ENCODE results near the gene CTCF. TPM values are rescaled to one million over a fixed set of nuclear protein-coding genes. Genes with fewer than 3 reads are reported as not detected.

CTCF gene
- total and polyA plus RNA-seq, 10 of the 15 experiments (the other 5 are each of a cell fraction or from before 2014, with no cell fraction given): 9.1 to 55.0 (median 41.8) TPM

GRCh38 chr16:67571981-67572431 is 9.7 kb downstream of the CTCF start:
- H3K4me3 ChIP-seq: no peak overlapping the region
- H3K27ac ChIP-seq (ENCODE audit: control insufficient read depth, insufficient read depth): no peak overlapping the region
- DNase-seq (ENCODE audit: low read depth, low spot score) (no peak), ATAC-seq (no peak), FAIRE-seq (no peak)
- H3K27me3 ChIP-seq (replicated peaks in 1 of 2; ENCODE audit: control insufficient read depth in 2 of 2, insufficient read depth in 2 of 2, low read length in 1 of 2): no peaks in the 10 kb centered on the region
- RAD21 ChIA-PET (ENCODE audit: unreplicated experiment): no interaction called here
- intact Hi-C loops (cut with micrococcal nuclease; ENCODE audit: unreplicated experiment) (no loop called here), in situ Hi-C loops (cut with MboI) (no loop called here)
- BruUV-seq (replicated peaks): no TSS peak
- no peaks in the 10 kb centered on the region for H4K20me1 ChIP-seq (ENCODE audit: control insufficient read depth, insufficient read depth)
- POLR2A ChIA-PET: no interaction called here
- H3K4me1 ChIP-seq (ENCODE audit: control insufficient read depth, insufficient read depth, low read length): peaks cover 3% of the 10 kb centered on the region; the same call in 1 of the 2 replicates
- H3K79me2 ChIP-seq (ENCODE audit: control insufficient read depth, insufficient read depth, low read length): peaks cover 43% of the 10 kb centered on the region
- peaks cover 5 to 13% of the 10 kb centered on the region in 2 experiments for H3K36me3 ChIP-seq (ENCODE audit: control insufficient read depth in 2 of 2, insufficient read depth in 2 of 2, low read length in 1 of 2)
- H3K4me2 ChIP-seq (ENCODE audit: control insufficient read depth, insufficient read depth): no peak overlapping the region
- H2AFZ ChIP-seq (ENCODE audit: control insufficient read depth, low read depth, low read length): no peak overlapping the region
- CTCF ChIA-PET: interaction anchor here (0.8 to 1.8 kb wide), 3 partner anchors 8 to 78 kb away, joined by 3 to 6 read pairs (median 6); partner anchors contain the start of gene CARMIL2
- H3K9me3 ChIP-seq (replicated peaks; ENCODE audit: control insufficient read depth, insufficient read depth, low read length): no peaks in the 10 kb centered on the region; the same call in 2 of the 3 replicates
- H3K9ac ChIP-seq (ENCODE audit: control insufficient read depth, insufficient read depth, low read length): no peak overlapping the region
- 80% methylated on average over 4 of the region's 4 CpGs for WGBS (ENCODE audit: insufficient coverage, insufficient replicate concordance, low lambda C conversion rate, missing lambda C conversion rate)
- TF ChIP-seq TCF12 (IDR thresholded peaks at IDR 0.05; ENCODE audit: low read depth, low read length) (no peak), RUNX3 (IDR thresholded peaks at IDR 0.05; ENCODE audit: low read length) (no peak), YY1 (IDR thresholded peaks at IDR 0.05; ENCODE audit: low read depth, low read length) (no peak), MEF2A (IDR thresholded peaks at IDR 0.05; ENCODE audit: insufficient read depth, low read depth, low read length) (no peak), LARP7 (IDR thresholded peaks at IDR 0.05) (no peak), POLR2A (IDR thresholded peaks at IDR 0.05; ENCODE audit: low read depth, low read length) (no peak), MAX (IDR thresholded peaks at IDR 0.05; ENCODE audit: low read depth, low read length) (no peak), PAX8 (IDR thresholded peaks at IDR 0.05) (no peak), YBX1 (IDR thresholded peaks at IDR 0.05) (no peak), IKZF1 (conservative IDR thresholded peaks at IDR 0.05) (no peak), NR2C1 (IDR thresholded peaks at IDR 0.05) (no peak), CBX3 (IDR thresholded peaks at IDR 0.05; ENCODE audit: borderline replicate concordance, low read depth) (no peak), ETV6 (conservative IDR thresholded peaks at IDR 0.05 in 1 of 2, IDR thresholded peaks at IDR 0.05 in 1 of 2; ENCODE audit: borderline replicate concordance in 1 of 2, low read depth in 1 of 2) (no peak), ASH2L (IDR thresholded peaks at IDR 0.05; ENCODE audit: borderline replicate concordance, low read depth) (no peak), HDAC2 (IDR thresholded peaks at IDR 0.05) (no peak), RBBP5 (conservative IDR thresholded peaks at IDR 0.05) (no peak), SREBF2 (IDR thresholded peaks at IDR 0.05; ENCODE audit: low read length) (no peak)
- TF ChIP-seq, protein P1, sequence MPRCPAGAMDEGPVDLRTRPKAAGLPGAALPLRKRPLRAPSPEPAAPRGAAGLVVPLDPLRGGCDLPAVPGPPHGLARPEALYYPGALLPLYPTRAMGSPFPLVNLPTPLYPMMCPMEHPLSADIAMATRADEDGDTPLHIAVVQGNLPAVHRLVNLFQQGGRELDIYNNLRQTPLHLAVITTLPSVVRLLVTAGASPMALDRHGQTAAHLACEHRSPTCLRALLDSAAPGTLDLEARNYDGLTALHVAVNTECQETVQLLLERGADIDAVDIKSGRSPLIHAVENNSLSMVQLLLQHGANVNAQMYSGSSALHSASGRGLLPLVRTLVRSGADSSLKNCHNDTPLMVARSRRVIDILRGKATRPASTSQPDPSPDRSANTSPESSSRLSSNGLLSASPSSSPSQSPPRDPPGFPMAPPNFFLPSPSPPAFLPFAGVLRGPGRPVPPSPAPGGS (IDR thresholded peaks at IDR 0.05; ENCODE audit: borderline replicate concordance, insufficient read depth, low read depth, low read length, poor library complexity, severe bottlenecking): no peak
- TF ChIP-seq, protein P2, sequence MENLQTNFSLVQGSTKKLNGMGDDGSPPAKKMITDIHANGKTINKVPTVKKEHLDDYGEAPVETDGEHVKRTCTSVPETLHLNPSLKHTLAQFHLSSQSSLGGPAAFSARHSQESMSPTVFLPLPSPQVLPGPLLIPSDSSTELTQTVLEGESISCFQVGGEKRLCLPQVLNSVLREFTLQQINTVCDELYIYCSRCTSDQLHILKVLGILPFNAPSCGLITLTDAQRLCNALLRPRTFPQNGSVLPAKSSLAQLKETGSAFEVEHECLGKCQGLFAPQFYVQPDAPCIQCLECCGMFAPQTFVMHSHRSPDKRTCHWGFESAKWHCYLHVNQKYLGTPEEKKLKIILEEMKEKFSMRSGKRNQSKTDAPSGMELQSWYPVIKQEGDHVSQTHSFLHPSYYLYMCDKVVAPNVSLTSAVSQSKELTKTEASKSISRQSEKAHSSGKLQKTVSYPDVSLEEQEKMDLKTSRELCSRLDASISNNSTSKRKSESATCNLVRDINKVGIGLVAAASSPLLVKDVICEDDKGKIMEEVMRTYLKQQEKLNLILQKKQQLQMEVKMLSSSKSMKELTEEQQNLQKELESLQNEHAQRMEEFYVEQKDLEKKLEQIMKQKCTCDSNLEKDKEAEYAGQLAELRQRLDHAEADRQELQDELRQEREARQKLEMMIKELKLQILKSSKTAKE (IDR thresholded peaks at IDR 0.05; ENCODE audit: low read depth, poor library complexity, severe bottlenecking): no peak
- TF ChIP-seq, protein P3, sequence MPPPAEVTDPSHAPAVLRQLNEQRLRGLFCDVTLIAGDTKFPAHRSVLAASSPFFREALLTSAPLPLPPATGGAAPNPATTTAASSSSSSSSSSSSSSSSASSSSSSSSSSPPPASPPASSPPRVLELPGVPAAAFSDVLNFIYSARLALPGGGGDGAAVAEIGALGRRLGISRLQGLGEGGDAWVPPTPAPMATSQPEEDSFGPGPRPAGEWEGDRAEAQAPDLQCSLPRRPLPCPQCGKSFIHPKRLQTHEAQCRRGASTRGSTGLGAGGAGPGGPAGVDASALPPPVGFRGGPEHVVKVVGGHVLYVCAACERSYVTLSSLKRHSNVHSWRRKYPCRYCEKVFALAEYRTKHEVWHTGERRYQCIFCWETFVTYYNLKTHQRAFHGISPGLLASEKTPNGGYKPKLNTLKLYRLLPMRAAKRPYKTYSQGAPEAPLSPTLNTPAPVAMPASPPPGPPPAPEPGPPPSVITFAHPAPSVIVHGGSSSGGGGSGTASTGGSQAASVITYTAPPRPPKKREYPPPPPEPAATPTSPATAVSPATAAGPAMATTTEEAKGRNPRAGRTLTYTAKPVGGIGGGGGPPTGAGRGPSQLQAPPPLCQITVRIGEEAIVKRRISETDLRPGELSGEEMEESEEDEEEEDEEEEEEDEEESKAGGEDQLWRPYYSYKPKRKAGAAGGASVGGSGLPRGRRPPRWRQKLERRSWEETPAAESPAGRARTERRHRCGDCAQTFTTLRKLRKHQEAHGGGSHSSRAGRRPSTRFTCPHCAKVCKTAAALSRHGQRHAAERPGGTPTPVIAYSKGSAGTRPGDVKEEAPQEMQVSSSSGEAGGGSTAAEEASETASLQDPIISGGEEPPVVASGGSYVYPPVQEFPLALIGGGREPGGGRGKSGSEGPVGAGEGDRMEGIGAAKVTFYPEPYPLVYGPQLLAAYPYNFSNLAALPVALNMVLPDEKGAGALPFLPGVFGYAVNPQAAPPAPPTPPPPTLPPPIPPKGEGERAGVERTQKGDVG (CRISPR knock-in tag; IDR thresholded peaks at IDR 0.05): no peak
- SMC1A ChIA-PET (ENCODE audit: uncharacterized antibody, unreplicated experiment): no interaction called here
